Measurements from ENCODE around the gene DPYSL5.

DNA sequence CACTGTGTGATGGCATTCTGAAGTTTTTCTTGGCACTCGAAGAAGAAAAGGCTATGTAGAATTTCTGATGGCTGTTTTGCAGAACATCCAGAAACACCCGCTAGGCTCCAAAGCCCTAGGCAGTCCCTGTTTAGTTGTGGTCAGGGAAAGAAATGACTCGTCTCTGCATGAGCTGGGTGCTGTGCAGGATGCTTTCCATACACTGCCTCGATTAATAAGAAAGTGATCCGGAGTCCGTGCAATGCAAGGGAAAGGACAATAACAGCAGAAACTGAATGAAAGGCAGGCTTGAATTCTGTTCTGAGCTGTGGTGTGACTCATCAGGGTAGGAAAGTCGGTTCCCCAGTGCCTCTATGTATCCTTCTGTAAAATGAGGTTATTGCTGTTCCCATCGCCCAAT, 141.2 kb downstream of the DPYSL5 start:
- TF ChIP-seq RAD21 (conservative IDR thresholded peaks at IDR 0.05) (no peak), EZH2 (IDR thresholded peaks at IDR 0.05; ENCODE audit: borderline replicate concordance, insufficient read depth, low read length, poor library complexity, severe bottlenecking) (no peak)

Data from neural cell (in vitro differentiated cells).